HepG2 (cell line): ENCODE data around the gene BRPF1. TPM values are rescaled to one million over a fixed set of nuclear protein-coding genes. Genes with fewer than 3 reads are reported as not detected.

Experiments
- BORCS8-MEF2B ChIP-seq: sonication (generic); formaldehyde crosslinking; IDR thresholded peaks from 2 replicates; pipeline ENCODE4 v1.8.0; 2022; ENCODE audit warnings: mild to moderate bottlenecking, missing genetic modification reagents
- KLF6 ChIP-seq: IDR thresholded peaks from 2 replicates; pipeline ENCODE4 v1.8.0; 2016; ENCODE audit warnings: missing biosample characterization, missing genetic modification reagents
- MEIS2 ChIP-seq: sonication (generic); formaldehyde crosslinking; IDR thresholded peaks from 2 replicates; pipeline ENCODE4 v1.9.0; 2021; ENCODE audit warnings: mild to moderate bottlenecking, missing genetic modification reagents
- PPARG ChIP-seq: conservative IDR thresholded peaks from 2 replicates; pipeline ENCODE4 v1.6.1; 2016; ENCODE audit warnings: missing biosample characterization, missing genetic modification reagents
- PRDM4 ChIP-seq: sonication (generic); formaldehyde crosslinking; IDR thresholded peaks from 2 replicates; pipeline ENCODE4 v1.9.0; 2021; ENCODE audit warnings: missing genetic modification reagents, borderline replicate concordance
- SIX1 ChIP-seq: sonication (generic); formaldehyde crosslinking; IDR thresholded peaks from 2 replicates; pipeline ENCODE4 v1.4.0; 2020; ENCODE audit warnings: missing genetic modification reagents, borderline replicate concordance
- SRF ChIP-seq: IDR thresholded peaks from 2 replicates; pipeline ENCODE4 v1.6.1; 2011; ENCODE audit warnings: mild to moderate bottlenecking, low read depth, low read length, moderate library complexity
- SRY ChIP-seq: sonication (generic); formaldehyde crosslinking; IDR thresholded peaks from 2 replicates; pipeline ENCODE4 v1.8.0; 2022; ENCODE audit warnings: mild to moderate bottlenecking, missing genetic modification reagents
- TFE3 ChIP-seq: IDR thresholded peaks from 2 replicates; pipeline ENCODE4 v1.6.1; 2016
- ZMAT5 ChIP-seq: sonication (generic); formaldehyde crosslinking; IDR thresholded peaks from 2 replicates; pipeline ENCODE4 v1.5.0; 2020; ENCODE audit warnings: mild to moderate bottlenecking, low read depth, missing genetic modification reagents, borderline replicate concordance
- ZNF331 ChIP-seq: sonication (generic); formaldehyde crosslinking; IDR thresholded peaks from 2 replicates; pipeline ENCODE4 v1.4.0; 2020; ENCODE audit warnings: missing genetic modification reagents
- ZNF441 ChIP-seq: sonication (generic); formaldehyde crosslinking; IDR thresholded peaks from 2 replicates; pipeline ENCODE4 v1.7.0; 2021; ENCODE audit warnings: missing genetic modification reagents, borderline replicate concordance
- ZNF660 ChIP-seq: sonication (generic); formaldehyde crosslinking; IDR thresholded peaks from 2 replicates; pipeline ENCODE4 v1.5.1; 2020; ENCODE audit warnings: mild to moderate bottlenecking, low read depth, missing genetic modification reagents, borderline replicate concordance
- ZNF749 ChIP-seq: sonication (generic); formaldehyde crosslinking; IDR thresholded peaks from 2 replicates; pipeline ENCODE4 v1.8.0; 2022; ENCODE audit warnings: mild to moderate bottlenecking, missing genetic modification reagents, moderate library complexity, borderline replicate concordance
- ZNF790 ChIP-seq: sonication (generic); formaldehyde crosslinking; IDR thresholded peaks from 2 replicates; pipeline ENCODE4 v1.8.0; 2022; ENCODE audit warnings: missing genetic modification reagents, mild to moderate bottlenecking, borderline replicate concordance
- polyA plus RNA-seq, 8 experiments: library from polyadenylated mRNA; depleted of rRNA in 3 of 8; stranded (reverse) in 7 of 8; unstranded in 1 of 8; fragments of >200 nt; fragmentation: Illumina TruSeq in 4 of 8; extraction: Trizol in 4 of 8; gene quantifications; 2 replicates each; pipeline versions ENCODE4 v1.2.1 to v1.2.3, GENCODE V29; 2011 to 2016; ENCODE audit warnings: low read depth in 4 of 8, missing spikeins in 1 of 8, mixed read lengths in 1 of 8; ENCODE audit not compliant: insufficient read depth in 1 of 8
- total RNA-seq, 5 experiments: library from RNA; depleted of rRNA; stranded (reverse); fragments of >200 nt; fragmentation: Illumina TruSeq; extraction: Trizol; gene quantifications; 2 replicates each; pipeline ENCODE4 v1.2.3, GENCODE V29; 2016; ENCODE audit warnings: low read depth in 1 of 5
- TF ChIP-seq, protein P1 (sequence below): sonication (generic); formaldehyde crosslinking; IDR thresholded peaks from 2 replicates; pipeline ENCODE4 v1.4.0; 2020; ENCODE audit warnings: missing genetic modification reagents
- TF ChIP-seq, protein P2 (sequence below): sonication (generic); IDR thresholded peaks from 2 replicates; pipeline ENCODE4 v1.6.1; 2016; ENCODE audit warnings: low read depth, borderline replicate concordance
- TF ChIP-seq, protein P3 (sequence below): sonication (generic); formaldehyde crosslinking; IDR thresholded peaks from 2 replicates; pipeline ENCODE4 v1.4.0; 2020; ENCODE audit warnings: mild to moderate bottlenecking, missing genetic modification reagents

Gene BRPF1
- total and polyA plus RNA-seq, 2 of the 13 experiments (the other 11 are each of a cell fraction or from before 2014, with no cell fraction given), result 7.3 to 10.0 TPM

GRCh38 chr3:9792405-9793160 is 61.0 kb downstream of the BRPF1 start, which contains the start of the genes ARPC4 and TADA3 (continued):
- TF ChIP-seq MEIS2 (CRISPR knock-in tag) (no peak), ZMAT5 (CRISPR knock-in tag) (no peak), SRY (CRISPR knock-in tag) (no peak; the same call in 1 of the 2 replicates), ZNF660 (CRISPR knock-in tag) (no peak), ZNF790 (0 out of 2 replicates have a peak, but pooled peaks have one; percentile 26), SRF (peak; percentile 96), ZNF331 (CRISPR knock-in tag) (peak; percentile 14; the same call in 1 of the 2 replicates), SIX1 (CRISPR knock-in tag) (no peak), PPARG (CRISPR knock-in tag) (peak; percentile 62; the same call in 1 of the 2 replicates), ZNF441 (0 out of 2 replicates have a peak, but pooled peaks have one; percentile 28), TFE3 (CRISPR knock-in tag) (peak; percentile 9; the same call in 1 of the 2 replicates), KLF6 (CRISPR knock-in tag) (0 out of 2 replicates have a peak, but pooled peaks have one; percentile 14), BORCS8-MEF2B (CRISPR knock-in tag) (no peak), ZNF749 (CRISPR knock-in tag) (no peak), PRDM4 (no peak)
- TF ChIP-seq, protein P1, sequence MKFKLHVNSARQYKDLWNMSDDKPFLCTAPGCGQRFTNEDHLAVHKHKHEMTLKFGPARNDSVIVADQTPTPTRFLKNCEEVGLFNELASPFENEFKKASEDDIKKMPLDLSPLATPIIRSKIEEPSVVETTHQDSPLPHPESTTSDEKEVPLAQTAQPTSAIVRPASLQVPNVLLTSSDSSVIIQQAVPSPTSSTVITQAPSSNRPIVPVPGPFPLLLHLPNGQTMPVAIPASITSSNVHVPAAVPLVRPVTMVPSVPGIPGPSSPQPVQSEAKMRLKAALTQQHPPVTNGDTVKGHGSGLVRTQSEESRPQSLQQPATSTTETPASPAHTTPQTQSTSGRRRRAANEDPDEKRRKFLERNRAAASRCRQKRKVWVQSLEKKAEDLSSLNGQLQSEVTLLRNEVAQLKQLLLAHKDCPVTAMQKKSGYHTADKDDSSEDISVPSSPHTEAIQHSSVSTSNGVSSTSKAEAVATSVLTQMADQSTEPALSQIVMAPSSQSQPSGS (CRISPR knock-in tag), result no peak
- TF ChIP-seq, protein P2, sequence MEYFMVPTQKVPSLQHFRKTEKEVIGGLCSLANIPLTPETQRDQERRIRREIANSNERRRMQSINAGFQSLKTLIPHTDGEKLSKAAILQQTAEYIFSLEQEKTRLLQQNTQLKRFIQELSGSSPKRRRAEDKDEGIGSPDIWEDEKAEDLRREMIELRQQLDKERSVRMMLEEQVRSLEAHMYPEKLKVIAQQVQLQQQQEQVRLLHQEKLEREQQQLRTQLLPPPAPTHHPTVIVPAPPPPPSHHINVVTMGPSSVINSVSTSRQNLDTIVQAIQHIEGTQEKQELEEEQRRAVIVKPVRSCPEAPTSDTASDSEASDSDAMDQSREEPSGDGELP, result peak; percentile 49; the same call in 1 of the 2 replicates
- TF ChIP-seq, protein P3, sequence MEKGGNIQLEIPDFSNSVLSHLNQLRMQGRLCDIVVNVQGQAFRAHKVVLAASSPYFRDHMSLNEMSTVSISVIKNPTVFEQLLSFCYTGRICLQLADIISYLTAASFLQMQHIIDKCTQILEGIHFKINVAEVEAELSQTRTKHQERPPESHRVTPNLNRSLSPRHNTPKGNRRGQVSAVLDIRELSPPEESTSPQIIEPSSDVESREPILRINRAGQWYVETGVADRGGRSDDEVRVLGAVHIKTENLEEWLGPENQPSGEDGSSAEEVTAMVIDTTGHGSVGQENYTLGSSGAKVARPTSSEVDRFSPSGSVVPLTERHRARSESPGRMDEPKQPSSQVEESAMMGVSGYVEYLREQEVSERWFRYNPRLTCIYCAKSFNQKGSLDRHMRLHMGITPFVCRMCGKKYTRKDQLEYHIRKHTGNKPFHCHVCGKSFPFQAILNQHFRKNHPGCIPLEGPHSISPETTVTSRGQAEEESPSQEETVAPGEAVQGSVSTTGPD (CRISPR knock-in tag), result no peak
